ENCODE data around the gene TANC1.

TANC1 gene

DNA sequence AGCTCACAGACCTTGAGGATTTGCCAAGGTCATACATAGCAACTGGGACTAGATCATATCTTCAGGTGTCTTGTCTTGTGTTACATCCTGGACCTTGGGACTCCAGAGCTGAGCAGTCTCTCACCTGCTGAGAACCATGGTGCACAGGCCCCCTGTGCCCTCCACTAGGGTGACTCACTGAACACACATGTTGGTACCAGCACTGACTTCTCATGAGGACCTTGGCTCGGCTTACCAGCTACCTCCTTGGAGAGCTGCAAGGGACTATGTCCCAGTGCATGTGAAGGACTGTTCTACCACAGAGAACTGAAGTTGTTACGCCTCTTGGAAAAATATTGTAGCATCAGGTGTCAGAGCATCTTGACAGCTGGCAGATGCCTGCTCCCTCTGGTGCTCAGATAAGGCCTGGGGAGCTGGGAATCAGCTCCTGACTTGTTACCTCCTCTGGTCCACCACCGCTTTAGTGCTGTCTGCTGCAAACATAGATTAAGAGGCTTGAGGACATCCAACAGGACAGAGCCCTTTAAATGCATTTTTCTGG is 246.0 kb downstream of the TANC1 start:
- Mint-ChIP-seq H3K27ac (no peak overlapping the region), H3K4me1 (ENCODE audit: low read depth) (peaks cover 18% of the 10 kb centered on the region), H3K4me3 (no peak overlapping the region), H3K27me3 (no peaks in the 10 kb centered on the region), H3K36me3 (ENCODE audit: low read depth) (no peaks in the 10 kb centered on the region), H3K9me3 (no peaks in the 10 kb centered on the region)

GRCh38 chr2:159215116-159215515 is 246.7 kb downstream of the TANC1 start:
- Mint-ChIP-seq H3K4me3 (no peak overlapping the region), H3K27me3 (no peaks in the 10 kb centered on the region), H3K9me3 (no peaks in the 10 kb centered on the region), H3K4me1 (ENCODE audit: low read depth) (peaks cover 11% of the 10 kb centered on the region), H3K36me3 (ENCODE audit: low read depth) (no peaks in the 10 kb centered on the region), H3K27ac (no peak overlapping the region)

DNA sequence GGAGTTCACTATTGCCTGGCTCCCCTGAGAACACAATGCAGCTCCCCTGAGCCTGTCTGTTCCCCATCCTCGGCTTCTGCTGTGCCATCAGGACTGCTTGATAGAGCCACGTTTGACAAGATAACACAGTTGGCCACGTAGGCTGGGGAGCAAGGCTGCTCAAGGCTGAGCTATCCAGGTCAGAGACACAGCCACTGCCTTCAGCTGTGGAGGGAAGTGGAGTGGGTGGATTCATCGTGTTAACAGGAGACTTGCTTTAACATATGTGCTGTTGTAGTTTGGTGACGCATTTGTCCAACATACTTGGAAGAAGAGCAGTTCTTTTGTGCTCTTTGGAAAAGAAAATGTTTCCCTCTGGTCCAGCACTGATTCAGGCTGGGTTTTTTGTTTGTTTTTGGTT is 249.2 kb downstream of the TANC1 start:
- H3K4me1 Mint-ChIP-seq (ENCODE audit: low read depth) = no peaks in the 10 kb centered on the region

DNA sequence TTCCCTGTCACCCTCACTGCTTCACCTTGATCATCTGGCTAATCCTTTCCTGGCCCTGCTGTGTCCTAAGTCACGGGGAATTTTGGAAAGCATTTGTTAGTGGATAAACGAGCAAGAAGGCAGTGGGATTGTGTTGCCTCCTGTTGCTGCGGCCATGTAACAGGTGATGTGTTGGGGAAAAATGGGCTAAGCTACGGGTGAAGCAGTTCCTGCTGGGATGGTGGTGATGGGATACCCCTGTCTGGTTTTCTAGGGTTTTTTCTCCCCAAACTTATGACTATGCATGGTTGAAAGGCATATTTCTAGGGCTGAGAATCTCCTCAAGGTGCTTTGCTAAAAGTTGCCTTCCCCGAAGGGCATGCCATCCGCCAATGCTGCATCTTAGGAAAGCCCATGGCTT is 249.9 kb downstream of the TANC1 start:
- H3K27me3 Mint-ChIP-seq = no peaks in the 10 kb centered on the region

More for the DNA sequence above, 249.2 kb downstream of the TANC1 start:
- H3K27ac Mint-ChIP-seq = no peak overlapping the region
- H3K36me3 Mint-ChIP-seq (ENCODE audit: low read depth) = no peaks in the 10 kb centered on the region
- no peaks in the 10 kb centered on the region for H3K27me3 Mint-ChIP-seq
- no peak overlapping the region for H3K4me3 Mint-ChIP-seq
- no peaks in the 10 kb centered on the region for H3K9me3 Mint-ChIP-seq

GRCh38 chr2:159219394-159219998 is 251.1 kb downstream of the TANC1 start:
- H3K4me3 Mint-ChIP-seq = no peak overlapping the region
- no peaks in the 10 kb centered on the region for H3K9me3 Mint-ChIP-seq
- H3K4me1 Mint-ChIP-seq (ENCODE audit: low read depth) = peaks cover 4% of the 10 kb centered on the region
- no peaks in the 10 kb centered on the region for H3K36me3 Mint-ChIP-seq (ENCODE audit: low read depth)
- no peak overlapping the region for H3K27ac Mint-ChIP-seq
- no peaks in the 10 kb centered on the region for H3K27me3 Mint-ChIP-seq

More for the DNA sequence above, 249.9 kb downstream of the TANC1 start:
- Mint-ChIP-seq H3K4me3 (no peak overlapping the region), H3K9me3 (no peaks in the 10 kb centered on the region), H3K27ac (no peak overlapping the region), H3K36me3 (ENCODE audit: low read depth) (no peaks in the 10 kb centered on the region), H3K4me1 (ENCODE audit: low read depth) (no peaks in the 10 kb centered on the region)

DNA sequence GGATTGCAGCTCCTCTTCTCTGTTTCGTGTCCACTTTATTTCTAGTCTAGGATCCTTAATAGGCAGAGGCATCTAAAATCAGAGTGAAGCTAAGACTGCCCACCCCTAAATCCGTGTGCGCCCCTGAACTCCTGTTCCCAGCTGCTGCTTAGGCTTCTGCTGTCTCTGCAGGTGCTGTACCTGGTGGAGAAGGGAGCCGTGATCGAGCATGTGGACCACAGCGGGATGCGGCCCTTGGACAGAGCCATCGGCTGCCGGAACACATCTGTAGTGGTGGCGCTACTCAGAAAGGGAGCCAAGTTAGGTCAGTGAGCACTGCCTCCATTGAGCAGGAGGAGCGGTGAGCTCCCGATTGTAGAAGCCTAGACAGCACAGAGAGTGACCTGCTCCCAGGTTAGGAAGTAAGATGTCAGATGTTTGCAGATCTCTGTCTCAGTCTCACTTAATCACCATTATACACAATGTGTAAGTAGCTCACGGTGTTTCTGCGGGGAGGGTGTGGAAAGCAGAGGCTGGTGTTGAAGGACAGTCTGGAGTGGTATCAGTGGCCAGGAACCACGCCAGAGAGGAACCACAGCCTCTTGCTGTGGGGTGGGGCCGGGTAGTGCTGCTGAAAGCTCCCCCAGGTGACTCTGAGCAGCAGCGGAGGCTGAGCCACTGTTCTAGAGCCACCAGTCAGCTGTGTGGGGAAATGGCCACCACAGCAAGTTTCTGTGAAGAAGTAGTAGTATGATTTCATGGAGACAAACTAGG is 255.8 kb downstream of the TANC1 start:
- Mint-ChIP-seq H3K4me3 (no peak overlapping the region), H3K27me3 (no peaks in the 10 kb centered on the region)

DNA sequence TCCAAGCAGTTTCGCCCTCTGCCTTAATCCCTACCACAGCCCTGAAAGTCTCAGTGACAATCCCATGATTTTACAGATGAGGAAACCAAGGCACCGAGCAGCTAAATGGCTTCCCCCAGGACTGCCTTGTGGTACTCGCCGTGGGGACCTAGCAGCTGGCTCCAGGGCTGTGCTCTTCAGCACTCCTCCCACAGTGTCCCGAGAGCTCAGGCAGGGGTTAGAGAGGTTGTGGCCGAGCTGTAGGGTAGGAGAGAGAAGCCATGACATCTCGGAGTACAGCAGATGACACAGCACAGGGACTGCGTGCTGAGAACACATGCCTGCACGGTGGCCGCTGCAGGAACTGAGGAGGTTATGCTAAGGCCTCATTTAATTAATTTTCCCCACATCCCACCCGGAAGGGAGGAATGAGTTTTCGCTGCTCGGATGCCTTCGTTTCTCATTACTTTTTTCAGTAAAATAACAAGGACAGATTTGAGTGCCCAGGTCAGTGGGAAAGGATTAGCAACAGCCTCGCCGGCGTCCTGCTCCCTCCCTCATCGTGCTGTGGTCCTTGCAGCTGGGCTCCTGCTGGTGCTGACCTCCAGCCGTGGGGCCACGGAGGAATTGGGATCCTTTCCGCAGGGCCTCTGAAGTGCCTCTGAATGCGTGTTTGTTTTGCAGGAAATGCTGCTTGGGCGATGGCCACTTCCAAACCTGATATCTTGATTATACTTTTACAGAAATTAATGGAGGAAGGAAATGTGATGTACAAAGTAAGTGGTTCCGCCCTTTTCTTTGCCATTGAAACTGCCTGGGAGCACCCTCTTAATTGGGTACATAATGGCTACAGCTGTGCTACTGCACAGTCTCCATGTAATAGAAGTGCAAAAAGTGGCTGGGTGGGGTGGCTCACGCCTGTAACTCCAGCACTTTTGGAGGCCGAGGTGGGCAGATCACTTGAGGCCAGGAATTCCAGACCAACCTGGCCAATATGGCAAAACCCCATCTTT is 256.9 kb downstream of the TANC1 start:
- no peak overlapping the region for H3K27ac Mint-ChIP-seq
- no peaks in the 10 kb centered on the region for H3K36me3 Mint-ChIP-seq (ENCODE audit: low read depth)
- H3K9me3 Mint-ChIP-seq = no peaks in the 10 kb centered on the region
- H3K4me3 Mint-ChIP-seq = no peak overlapping the region
- H3K27me3 Mint-ChIP-seq = no peaks in the 10 kb centered on the region
- peaks cover 42% of the 10 kb centered on the region for H3K4me1 Mint-ChIP-seq (ENCODE audit: low read depth)

More for the DNA sequence above, 255.8 kb downstream of the TANC1 start:
- no peaks in the 10 kb centered on the region for H3K36me3 Mint-ChIP-seq (ENCODE audit: low read depth)
- H3K27ac Mint-ChIP-seq = no peak overlapping the region
- H3K9me3 Mint-ChIP-seq = no peaks in the 10 kb centered on the region
- peaks cover 42% of the 10 kb centered on the region for H3K4me1 Mint-ChIP-seq (ENCODE audit: low read depth)

DNA sequence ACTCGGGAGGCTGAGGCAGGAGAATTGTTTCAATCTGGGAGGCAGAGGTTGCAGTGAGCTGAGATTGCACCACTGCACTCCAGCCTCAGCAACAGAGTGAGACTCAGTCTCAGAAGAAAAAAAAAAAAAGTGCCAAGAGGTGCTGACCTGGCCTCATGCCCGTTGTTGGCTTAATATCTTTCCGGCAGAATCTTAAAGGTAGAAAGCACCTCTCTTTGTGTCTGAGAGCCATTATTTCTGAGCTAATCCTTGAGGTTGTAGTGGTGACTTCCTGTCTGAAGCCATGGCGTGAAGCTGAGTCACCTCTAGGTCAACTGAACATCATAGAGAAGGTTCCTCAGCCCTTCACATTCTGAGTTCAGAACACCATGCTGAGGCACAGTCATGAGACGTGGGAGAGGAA is 257.6 kb downstream of the TANC1 start:
- Mint-ChIP-seq H3K4me3 (no peak overlapping the region), H3K4me1 (ENCODE audit: low read depth) (peaks cover 42% of the 10 kb centered on the region), H3K27ac (no peak overlapping the region), H3K9me3 (no peaks in the 10 kb centered on the region), H3K36me3 (ENCODE audit: low read depth) (no peaks in the 10 kb centered on the region), H3K27me3 (no peaks in the 10 kb centered on the region)

DNA sequence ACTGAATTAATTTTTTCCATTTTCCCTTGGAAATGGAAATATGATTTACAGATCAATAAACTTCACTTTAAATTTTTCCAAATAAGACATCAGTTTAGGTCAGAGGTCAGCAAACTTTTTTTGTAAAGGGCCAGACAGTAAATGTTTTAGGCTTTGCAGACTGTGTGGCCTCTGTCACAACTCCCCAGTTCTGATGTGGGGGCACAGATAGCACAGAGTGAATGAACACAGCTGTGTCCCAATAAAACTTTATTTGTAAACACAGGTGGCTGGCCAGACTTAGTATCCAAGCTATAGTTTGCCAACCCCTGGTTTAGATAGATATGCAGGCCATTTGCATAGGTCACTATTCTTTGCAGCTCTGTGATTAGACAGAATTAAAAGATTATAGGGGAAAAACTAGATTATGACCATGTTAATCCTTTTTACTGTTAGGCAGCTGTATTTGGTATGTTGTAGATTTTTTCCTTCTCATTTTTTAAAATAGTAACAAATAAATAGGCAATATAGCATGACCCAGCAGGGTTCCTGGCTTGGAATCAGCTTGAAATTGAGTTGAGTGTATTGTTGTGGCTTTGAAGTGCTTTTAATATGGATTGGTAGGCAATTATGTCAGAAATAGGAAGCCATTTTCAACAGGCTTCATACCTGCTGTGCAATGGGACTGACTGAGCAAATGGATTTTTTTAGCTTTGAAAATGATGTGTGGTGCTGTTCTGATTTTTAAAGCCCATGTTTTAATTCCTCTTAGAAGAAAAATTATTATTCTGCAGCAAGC is 258.4 kb downstream of the TANC1 start:
- no peaks in the 10 kb centered on the region for H3K27me3 Mint-ChIP-seq
- no peaks in the 10 kb centered on the region for H3K9me3 Mint-ChIP-seq
- H3K4me3 Mint-ChIP-seq = no peak overlapping the region
- no peak overlapping the region for H3K27ac Mint-ChIP-seq
- peaks cover 42% of the 10 kb centered on the region for H3K4me1 Mint-ChIP-seq (ENCODE audit: low read depth)
- H3K36me3 Mint-ChIP-seq (ENCODE audit: low read depth) = no peaks in the 10 kb centered on the region

GRCh38 chr2:159227467-159227866 is 259.0 kb downstream of the TANC1 start:
- H3K27me3 Mint-ChIP-seq = no peaks in the 10 kb centered on the region
- H3K4me3 Mint-ChIP-seq = no peak overlapping the region
- no peak overlapping the region for H3K27ac Mint-ChIP-seq
- no peaks in the 10 kb centered on the region for H3K9me3 Mint-ChIP-seq
- no peaks in the 10 kb centered on the region for H3K36me3 Mint-ChIP-seq (ENCODE audit: low read depth)
- peaks cover 42% of the 10 kb centered on the region for H3K4me1 Mint-ChIP-seq (ENCODE audit: low read depth)

DNA sequence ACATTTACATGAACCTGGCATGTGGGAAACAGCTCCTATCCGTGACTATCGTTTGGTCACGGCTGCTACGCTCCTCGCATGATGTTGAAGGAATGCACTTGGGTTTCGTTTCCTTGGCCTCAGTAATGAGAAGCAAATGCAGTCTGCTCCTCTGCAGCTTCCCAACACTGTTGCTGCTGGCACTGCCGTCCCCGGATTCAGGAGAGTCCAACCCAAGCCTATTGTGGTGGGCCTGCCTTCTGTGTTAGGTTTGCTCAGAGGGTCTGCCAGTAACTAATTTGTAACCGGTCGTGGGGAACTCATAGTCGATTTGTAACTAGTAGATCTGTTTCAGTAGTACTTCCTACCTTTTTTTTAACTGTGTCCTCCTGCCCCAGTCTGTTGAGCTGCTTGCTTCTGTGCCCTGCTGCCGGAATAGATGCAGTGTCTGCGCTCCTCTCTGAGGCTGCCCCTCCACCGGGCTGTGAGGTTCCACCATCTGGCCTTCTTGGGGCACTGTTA is 259.7 kb downstream of the TANC1 start:
- H3K27me3 Mint-ChIP-seq = no peaks in the 10 kb centered on the region
- no peaks in the 10 kb centered on the region for H3K9me3 Mint-ChIP-seq
- no peak overlapping the region for H3K4me3 Mint-ChIP-seq
- peaks cover 2% of the 10 kb centered on the region for H3K36me3 Mint-ChIP-seq (ENCODE audit: low read depth)
- H3K27ac Mint-ChIP-seq = no peak overlapping the region
- peaks cover 42% of the 10 kb centered on the region for H3K4me1 Mint-ChIP-seq (ENCODE audit: low read depth)

- Mint-ChIP-seq H3K9me3 (no peaks in the 10 kb centered on the region), H3K4me1 (ENCODE audit: low read depth) (peaks cover 38% of the 10 kb centered on the region), H3K27ac (no peak overlapping the region), H3K27me3 (no peaks in the 10 kb centered on the region), H3K4me3 (no peak overlapping the region), H3K36me3 (ENCODE audit: low read depth) (peaks cover 7% of the 10 kb centered on the region)
These were observed 261.2 kb downstream of the TANC1 start for GRCh38 chr2:159229476-159230144.

DNA sequence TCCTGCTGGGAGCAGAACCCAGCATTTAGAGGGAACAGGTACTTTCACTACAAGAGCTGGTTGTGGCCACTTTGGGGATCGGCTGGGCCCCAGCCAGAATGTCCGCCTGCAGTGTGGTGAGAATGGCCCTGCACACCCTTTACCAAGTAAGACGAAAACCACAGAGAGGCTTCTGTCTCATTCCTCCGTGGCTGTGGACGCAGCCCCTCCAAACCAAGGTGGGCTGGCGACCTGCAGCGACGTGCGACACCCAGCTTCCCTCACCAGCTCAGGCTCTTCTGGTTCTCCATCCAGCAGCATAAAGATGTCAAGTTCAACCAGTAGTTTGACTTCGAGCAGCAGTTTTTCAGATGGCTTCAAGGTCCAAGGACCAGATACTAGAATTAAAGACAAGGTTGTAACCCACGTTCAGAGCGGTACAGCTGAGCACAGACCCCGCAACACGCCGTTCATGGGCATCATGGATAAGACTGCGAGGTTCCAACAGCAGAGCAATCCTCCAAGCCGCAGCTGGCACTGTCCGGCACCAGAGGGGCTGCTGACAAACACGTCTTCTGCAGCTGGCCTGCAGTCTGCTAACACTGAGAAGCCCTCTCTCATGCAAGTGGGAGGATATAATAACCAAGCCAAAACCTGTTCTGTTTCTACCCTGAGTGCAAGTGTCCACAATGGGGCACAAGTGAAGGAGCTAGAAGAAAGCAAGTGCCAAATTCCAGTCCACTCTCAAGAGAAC is 261.9 kb downstream of the TANC1 start:
- Mint-ChIP-seq H3K9me3 (no peaks in the 10 kb centered on the region), H3K4me3 (no peak overlapping the region), H3K36me3 (ENCODE audit: low read depth) (peaks cover 12% of the 10 kb centered on the region), H3K27ac (no peak overlapping the region), H3K4me1 (ENCODE audit: low read depth) (peaks cover 34% of the 10 kb centered on the region), H3K27me3 (no peaks in the 10 kb centered on the region)
